ENCODE data around the gene TBPL1.

DNA sequence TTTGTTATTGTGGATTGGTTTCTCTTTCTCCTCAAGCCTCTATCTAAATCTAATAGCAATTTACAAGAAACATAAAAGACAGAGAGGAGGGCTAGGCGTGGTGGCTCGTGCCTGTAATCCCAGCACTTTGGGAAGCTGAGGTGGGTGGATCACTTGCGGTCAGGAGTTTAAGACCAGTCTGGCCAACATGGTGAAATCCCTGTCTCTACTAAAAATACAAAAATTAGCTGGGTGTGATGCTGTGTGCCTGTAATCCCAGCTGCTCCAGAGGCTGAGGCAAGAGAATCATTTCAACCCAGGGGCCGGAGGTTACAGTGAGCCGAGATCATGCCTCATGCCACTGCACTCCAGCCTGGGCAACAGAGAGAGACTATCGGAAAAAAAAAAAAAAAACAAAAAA is 52.8 kb downstream of the TBPL1 start:
- no peak for TF ChIP-seq POLR2A (IDR thresholded peaks at IDR 0.05)
- TF ChIP-seq, protein P1, sequence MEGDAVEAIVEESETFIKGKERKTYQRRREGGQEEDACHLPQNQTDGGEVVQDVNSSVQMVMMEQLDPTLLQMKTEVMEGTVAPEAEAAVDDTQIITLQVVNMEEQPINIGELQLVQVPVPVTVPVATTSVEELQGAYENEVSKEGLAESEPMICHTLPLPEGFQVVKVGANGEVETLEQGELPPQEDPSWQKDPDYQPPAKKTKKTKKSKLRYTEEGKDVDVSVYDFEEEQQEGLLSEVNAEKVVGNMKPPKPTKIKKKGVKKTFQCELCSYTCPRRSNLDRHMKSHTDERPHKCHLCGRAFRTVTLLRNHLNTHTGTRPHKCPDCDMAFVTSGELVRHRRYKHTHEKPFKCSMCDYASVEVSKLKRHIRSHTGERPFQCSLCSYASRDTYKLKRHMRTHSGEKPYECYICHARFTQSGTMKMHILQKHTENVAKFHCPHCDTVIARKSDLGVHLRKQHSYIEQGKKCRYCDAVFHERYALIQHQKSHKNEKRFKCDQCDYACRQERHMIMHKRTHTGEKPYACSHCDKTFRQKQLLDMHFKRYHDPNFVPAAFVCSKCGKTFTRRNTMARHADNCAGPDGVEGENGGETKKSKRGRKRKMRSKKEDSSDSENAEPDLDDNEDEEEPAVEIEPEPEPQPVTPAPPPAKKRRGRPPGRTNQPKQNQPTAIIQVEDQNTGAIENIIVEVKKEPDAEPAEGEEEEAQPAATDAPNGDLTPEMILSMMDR (IDR thresholded peaks at IDR 0.05) = no peak
- peak in 1 of 2 donors; percentile 12 for TF ChIP-seq EP300 (IDR thresholded peaks at IDR 0.05)

Measured in tibial nerve (tissue), 4 donors.